Measurements from ENCODE around the gene CDK5RAP3.
"Not testable (repeated sequence)": the region's sequence is repeated elsewhere in the genome, so short reads cannot be mapped to it uniquely, and the experiment has no call there.

The CDK5RAP3 gene, protein sequence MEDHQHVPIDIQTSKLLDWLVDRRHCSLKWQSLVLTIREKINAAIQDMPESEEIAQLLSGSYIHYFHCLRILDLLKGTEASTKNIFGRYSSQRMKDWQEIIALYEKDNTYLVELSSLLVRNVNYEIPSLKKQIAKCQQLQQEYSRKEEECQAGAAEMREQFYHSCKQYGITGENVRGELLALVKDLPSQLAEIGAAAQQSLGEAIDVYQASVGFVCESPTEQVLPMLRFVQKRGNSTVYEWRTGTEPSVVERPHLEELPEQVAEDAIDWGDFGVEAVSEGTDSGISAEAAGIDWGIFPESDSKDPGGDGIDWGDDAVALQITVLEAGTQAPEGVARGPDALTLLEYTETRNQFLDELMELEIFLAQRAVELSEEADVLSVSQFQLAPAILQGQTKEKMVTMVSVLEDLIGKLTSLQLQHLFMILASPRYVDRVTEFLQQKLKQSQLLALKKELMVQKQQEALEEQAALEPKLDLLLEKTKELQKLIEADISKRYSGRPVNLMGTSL

GRCh38 chr17:47970725-47971499, at the start of gene CDK5RAP3:
CDK5RAP3 (plus strand) TSS chr17:47971113; CDS start chr17:47971147, 34 bp downstream.
- DNase-seq (ENCODE audit: low read depth in 2 of 2): peak; percentile 99 to 100

GRCh38 chr17:47924785-47925677, 45.9 kb upstream of the CDK5RAP3 start:
- no peak for DNase-seq (ENCODE audit: low read depth in 2 of 2)

GRCh38 chr17:47925678-47925988, 45.3 kb upstream of the CDK5RAP3 start:
- DNase-seq (ENCODE audit: low read depth in 2 of 2): no peak

DNA sequence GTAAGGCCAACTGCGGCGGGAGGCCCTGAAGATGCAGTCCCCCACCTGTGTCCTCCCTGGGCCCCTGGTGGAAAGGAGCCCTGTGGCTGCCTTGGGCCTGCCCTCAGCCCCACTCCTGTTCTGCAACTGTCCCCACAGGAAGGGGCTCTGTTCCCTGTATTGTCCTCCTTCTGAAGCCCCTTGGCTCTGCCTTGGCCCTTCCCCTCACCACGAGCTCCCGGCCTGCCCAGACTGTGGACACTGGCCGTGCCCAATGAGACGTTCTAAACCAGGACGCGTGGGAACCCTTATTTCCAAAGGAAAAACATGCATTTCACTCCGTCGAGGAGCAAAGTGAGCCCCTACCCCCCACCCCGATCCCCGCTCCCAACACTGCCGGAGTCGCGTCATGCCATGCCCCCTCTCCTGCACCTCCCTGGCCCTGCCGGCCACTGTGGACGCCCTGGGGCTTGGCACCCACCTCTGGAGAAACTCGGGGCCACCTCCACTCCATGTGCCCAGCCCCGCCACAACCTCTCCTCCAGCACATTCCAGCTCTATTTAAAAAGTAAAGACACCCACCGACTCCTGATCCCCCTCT, 43.0 kb upstream of the CDK5RAP3 start:
- no peak for DNase-seq (ENCODE audit: low read depth in 2 of 2)

- no peak for DNase-seq (ENCODE audit: low read depth in 2 of 2)
Measured at GRCh38 chr17:47928415-47928814, 42.5 kb upstream of the CDK5RAP3 start.

- no peak for DNase-seq (ENCODE audit: low read depth in 2 of 2)
Measured at GRCh38 chr17:47929218-47930000, 41.5 kb upstream of the CDK5RAP3 start.

DNA sequence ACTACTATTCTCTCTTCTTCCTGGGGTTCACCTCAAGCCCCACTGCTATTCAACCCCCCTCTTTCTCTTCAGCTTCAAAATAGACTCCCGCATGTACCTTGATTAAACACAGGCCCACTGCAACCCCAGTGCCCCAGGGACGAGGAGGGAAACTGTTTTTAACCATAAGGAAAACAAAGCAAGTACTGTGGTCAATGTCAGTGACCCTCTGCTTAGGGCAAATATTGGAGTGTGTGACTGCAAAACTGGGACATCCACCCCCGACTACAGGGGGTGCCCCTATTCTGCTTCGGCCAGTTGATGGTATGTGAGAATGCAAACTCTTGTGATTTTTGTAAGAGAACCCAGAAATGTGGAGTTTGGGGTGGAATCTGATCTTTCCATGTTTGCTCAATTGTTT, 39.1 kb upstream of the CDK5RAP3 start:
- no peak for DNase-seq (ENCODE audit: low read depth in 2 of 2)

DNA sequence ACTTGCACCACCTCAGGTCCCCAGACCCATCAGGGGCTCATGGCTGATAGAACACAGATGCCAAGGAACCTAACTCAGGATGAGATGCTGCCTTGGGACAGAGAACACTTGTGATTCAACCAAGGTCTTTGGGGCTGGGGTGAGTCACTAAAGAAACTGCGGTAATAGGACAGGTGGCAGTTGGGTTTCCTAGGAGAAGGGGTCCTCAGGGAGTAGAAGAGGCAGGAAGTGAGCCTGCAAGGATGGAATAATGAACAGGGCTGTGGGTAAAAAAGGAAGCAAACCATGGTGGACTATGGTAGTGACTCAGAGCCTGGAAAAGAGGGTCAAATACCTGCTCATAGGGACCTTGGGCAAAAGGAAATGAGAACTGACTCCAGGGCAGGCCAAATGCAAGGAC, 36.1 kb upstream of the CDK5RAP3 start:
- DNase-seq (ENCODE audit: low read depth in 2 of 2): no peak

DNA sequence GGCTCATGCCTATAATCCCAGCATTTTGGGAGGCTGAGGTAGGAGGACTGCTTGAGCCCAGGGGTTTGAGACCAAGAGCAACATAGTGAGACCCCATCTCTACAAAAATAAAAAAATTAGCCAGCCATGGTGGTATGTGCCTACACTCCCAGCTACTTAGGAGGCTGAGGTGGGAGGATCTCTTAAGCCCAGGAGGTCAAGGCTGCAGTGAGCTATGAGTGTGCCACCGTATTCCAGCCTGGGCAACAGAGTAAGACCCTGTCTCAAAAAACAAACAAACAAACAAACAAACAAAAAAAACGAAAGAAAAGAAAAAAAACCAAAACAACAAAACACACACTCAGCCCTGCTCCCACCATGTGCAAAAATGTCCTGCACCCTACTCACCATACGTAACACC, 35.4 kb upstream of the CDK5RAP3 start:
- not testable (repeated sequence) for DNase-seq (ENCODE audit: low read depth in 2 of 2)

- no peak for DNase-seq (ENCODE audit: low read depth in 2 of 2)
Measured at GRCh38 chr17:47935961-47936360, 35.0 kb upstream of the CDK5RAP3 start.

DNA sequence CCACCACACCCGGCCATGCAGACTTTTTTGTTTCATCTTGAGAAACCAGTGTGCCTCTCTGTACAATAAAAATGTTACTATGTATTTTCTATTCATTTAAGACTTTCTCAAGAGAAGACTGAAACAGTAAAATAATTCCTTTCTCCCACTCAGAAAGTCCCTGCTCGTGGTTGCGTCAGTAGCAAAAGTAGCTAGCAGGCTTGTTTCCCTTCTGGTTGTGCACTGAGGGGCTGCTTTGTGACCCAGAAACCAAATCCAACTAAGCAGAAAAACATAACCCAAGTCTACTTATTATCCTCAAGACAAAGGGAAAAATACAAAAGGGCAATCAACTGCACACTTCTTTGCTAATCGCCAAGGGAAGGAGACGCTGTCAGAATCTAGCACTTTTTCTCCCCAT, 33.0 kb upstream of the CDK5RAP3 start:
- DNase-seq (ENCODE audit: low read depth in 2 of 2): no peak

DNA sequence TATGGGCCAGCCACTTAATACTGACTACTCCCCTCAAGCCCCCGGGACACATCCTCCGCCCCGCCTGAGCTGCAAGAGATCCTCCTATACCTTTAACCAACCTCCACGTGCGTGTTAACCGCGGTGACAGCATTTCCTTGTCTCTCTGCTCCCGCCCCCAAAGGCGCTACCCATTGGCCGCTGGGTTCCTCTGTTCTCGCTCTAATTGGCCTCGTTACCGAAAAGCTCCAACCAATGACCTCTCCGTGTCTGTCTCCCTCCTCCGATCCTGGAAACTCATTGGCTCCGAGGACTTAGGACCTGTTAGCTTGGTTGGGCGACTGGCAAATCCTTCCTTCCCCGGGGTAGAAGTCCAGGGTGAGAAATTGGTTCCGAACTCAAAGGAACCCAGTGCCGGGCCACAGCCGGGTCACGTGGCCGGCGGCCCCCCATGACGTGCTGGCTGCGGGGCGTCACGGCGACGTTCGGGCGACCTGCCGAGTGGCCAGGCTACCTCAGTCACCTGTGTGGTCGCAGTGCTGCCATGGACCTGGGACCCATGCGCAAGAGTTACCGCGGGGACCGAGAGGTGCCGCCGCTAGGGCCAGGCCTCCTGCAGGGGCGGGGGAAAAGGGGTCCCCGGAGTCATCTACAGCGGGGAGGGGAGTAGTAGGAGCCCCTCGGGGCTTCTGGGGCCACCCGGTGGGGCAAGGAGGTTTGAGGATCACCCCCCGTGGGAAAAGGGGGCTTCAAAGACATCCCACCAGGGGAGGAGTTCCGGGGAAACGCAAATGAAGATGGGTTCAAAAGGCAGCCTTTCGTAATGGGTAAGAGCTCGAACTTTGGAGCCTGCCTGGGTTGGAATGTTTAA, 29.4 kb upstream of the CDK5RAP3 start, which contains the start of gene PNPO:
Gene PNPO, plus strand, starts transcription at position 326 of the 850 bp plus-strand sequence. Its CDS starts 105 bp downstream, at position 431.
- peak; percentile 88 to 92 for DNase-seq (ENCODE audit: low read depth in 2 of 2)

DNA sequence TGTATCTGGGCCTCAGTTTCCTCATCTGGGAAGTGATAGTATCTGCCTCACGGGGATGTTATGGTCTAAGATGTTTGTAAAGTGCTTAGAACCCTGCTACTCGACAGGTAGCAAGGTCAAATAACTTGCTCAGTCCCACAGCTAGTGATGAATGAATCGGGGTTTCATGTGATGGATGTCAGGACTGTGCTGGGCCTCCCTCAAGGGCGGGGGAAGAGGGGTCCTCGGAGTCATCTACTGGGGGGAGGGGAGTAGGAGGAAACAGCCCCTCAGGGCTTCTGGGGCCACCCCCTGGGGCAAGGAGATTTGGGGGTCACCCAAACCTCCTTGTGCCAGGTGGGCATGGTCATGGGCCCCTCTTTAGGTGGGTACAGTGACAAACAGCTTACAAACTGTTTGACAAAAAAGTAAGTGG, 28.8 kb upstream of the CDK5RAP3 start:
- DNase-seq (ENCODE audit: low read depth in 2 of 2): peak in 1 of 2 donors; percentile 3

GRCh38 chr17:47942568-47942967, 28.3 kb upstream of the CDK5RAP3 start:
- DNase-seq (ENCODE audit: low read depth in 2 of 2): no peak

GRCh38 chr17:47945080-47945479, 25.8 kb upstream of the CDK5RAP3 start:
- no peak for DNase-seq (ENCODE audit: low read depth in 2 of 2)

- no peak for DNase-seq (ENCODE audit: low read depth in 2 of 2)
Measured at GRCh38 chr17:47945529-47946508, 25.1 kb upstream of the CDK5RAP3 start.

GRCh38 chr17:47946516-47946915, 24.4 kb upstream of the CDK5RAP3 start:
- no peak for DNase-seq (ENCODE audit: low read depth in 2 of 2)

- peak; percentile 68 to 79 for DNase-seq (ENCODE audit: low read depth in 2 of 2)
Measured at GRCh38 chr17:47946929-47947397, 23.9 kb upstream of the CDK5RAP3 start.

Measured in activated CD4-positive, alpha-beta T cell treated with anti-CD3 and anti-CD28 coated beads for 24 hours (primary cell).